ENCODE measurements around the gene WDR1.

Gene WDR1

GRCh38 chr4:10082047-10082446 lies 34.6 kb downstream of the WDR1 start:
- TF ChIP-seq, protein P1, sequence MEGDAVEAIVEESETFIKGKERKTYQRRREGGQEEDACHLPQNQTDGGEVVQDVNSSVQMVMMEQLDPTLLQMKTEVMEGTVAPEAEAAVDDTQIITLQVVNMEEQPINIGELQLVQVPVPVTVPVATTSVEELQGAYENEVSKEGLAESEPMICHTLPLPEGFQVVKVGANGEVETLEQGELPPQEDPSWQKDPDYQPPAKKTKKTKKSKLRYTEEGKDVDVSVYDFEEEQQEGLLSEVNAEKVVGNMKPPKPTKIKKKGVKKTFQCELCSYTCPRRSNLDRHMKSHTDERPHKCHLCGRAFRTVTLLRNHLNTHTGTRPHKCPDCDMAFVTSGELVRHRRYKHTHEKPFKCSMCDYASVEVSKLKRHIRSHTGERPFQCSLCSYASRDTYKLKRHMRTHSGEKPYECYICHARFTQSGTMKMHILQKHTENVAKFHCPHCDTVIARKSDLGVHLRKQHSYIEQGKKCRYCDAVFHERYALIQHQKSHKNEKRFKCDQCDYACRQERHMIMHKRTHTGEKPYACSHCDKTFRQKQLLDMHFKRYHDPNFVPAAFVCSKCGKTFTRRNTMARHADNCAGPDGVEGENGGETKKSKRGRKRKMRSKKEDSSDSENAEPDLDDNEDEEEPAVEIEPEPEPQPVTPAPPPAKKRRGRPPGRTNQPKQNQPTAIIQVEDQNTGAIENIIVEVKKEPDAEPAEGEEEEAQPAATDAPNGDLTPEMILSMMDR (IDR thresholded peaks at IDR 0.05; ENCODE audit: extremely low read depth, missing control alignments): no peak
- DNase-seq (ENCODE audit: low spot score): no peak

DNA sequence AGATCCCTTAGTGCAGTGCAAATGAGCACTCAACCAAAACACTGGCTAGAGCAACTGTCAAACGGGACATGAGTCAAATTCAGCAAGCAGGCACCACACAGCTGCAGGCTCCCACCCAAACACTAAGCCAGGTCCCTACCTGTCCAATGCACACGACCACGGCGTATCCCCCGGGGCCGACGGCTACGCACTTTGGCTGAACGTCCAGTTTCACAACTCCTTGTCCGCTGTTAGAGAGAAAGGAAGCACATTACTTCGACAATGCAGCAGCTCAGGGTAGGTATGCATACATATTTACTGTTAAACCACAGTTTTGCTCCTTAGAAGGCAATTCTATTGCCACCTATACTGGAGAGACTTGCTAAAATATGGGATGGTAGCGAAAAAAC lies 35.4 kb downstream of the WDR1 start:
- TF ChIP-seq, protein P1 (IDR thresholded peaks at IDR 0.05; ENCODE audit: extremely low read depth, missing control alignments): no peak
- DNase-seq (ENCODE audit: low spot score): no peak

DNA sequence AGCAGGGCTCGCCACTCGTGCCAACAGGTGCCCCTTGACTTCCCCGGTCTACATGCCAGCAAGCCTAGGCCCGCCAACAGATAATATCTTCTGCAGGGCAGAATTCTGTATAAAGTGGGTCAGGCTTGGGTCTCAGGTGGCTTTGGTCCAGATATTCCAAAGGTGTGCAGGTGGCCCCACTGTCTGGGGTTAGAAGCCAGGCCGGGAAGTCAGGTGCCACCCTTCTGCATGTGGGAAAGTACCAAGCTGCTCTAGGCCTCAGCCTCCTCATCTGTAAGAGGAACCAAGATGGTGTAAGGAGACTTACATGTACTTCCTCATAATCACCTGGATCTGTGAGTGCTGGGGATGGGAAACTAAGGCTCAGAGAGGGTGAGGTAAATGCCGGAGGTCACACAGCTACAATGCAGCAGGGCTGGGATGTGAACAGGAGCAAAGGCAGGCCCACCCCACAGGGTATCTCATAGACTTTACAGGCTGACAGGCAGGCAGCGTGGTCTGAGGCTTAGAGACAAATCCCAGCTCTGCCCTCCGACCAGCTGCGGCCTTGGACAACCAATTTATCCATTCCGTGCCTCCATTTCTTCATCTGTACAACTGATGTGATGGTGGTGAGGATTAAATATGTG lies 35.9 kb downstream of the WDR1 start:
- no peak for DNase-seq (ENCODE audit: low spot score)
- TF ChIP-seq, protein P1 (IDR thresholded peaks at IDR 0.05; ENCODE audit: extremely low read depth, missing control alignments): no peak

- DNase-seq (ENCODE audit: low spot score): no peak
- TF ChIP-seq, protein P1 (IDR thresholded peaks at IDR 0.05; ENCODE audit: extremely low read depth, missing control alignments): no peak
Measured at GRCh38 chr4:10079912-10080588, 36.5 kb downstream of the WDR1 start.

DNA sequence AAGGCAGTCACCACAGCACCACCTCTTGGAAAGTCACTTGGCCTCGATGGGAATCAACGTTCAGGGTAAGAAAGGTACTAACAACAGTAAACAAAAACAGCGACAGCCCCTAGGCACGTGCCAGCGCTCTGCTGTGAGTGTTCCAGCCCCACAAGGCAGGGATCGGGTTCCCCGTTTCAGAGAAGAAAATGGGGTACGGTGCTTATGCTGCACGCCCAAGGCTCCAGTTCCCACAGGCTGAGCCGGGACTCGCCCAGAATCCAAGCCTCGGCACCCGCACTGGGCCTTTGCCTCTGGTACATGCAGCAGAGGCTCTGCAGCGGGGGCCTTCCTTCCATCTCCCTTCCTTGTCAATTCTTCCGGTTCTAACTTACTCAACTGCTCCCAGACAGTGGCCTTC lies 37.3 kb downstream of the WDR1 start:
- TF ChIP-seq, protein P1 (IDR thresholded peaks at IDR 0.05; ENCODE audit: extremely low read depth, missing control alignments): no peak
- DNase-seq (ENCODE audit: low spot score): no peak

DNA sequence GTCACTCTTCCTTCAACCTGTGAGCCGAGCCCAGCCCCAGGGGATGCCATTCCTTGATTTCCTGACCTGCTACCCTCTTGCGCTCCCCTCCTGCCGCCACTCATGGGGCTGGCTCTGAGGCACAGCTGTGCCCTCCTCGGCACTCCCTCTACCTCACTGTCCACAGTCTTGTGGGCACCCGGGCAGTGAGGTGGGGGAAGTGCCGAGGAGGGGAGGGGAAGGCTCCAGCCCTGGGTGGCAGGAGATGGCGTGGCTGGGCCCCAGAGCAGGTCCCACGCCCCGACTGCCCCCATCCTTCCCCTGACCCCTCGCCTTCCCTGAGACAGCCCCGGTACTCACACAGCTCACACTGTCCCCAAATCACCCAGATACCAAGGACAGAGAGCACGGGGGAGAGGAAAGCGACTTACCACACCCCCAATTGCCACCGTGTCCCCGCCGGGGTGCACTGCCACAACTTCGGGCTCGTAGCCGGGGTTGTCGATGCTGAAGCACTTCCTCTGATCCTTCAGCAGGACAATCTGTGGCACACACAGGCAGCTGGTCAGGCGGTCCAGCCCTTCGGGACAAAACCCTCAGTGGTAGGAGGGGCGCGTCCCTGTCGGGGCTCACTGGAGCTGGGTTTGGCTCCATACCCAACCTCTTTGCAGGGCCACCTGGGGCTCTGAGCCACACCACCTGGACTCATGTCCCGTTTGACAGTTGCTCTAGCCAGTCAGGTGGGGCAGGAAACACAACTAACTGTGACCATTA lies 37.9 kb downstream of the WDR1 start:
- TF ChIP-seq, protein P1 (IDR thresholded peaks at IDR 0.05; ENCODE audit: extremely low read depth, missing control alignments): no peak
- DNase-seq (ENCODE audit: low spot score): no peak
